H54 (cell line): ENCODE results near the gene PSMB11.
"Not testable (repeated sequence)": the region's sequence is repeated elsewhere in the genome, so short reads cannot be mapped to it uniquely, and the experiment has no call there.

Experiments
- DNase-seq: peaks from one replicate; pipeline ENCODE4 v3.0.0; 2011; ENCODE audit warnings: low spot score, mixed read lengths; ENCODE audit not compliant: insufficient read length
- FAIRE-seq: peaks from 3 replicates; lab custom pipeline; 2011; peaks lifted over from hg19 to GRCh38; lab: Jason Lieb, UNC
- POLR2A ChIP-seq: IDR thresholded peaks from 2 replicates; pipeline ENCODE4 v1.6.1; 2011; ENCODE audit warnings: low read depth, mild to moderate bottlenecking, low read length

Gene PSMB11

GRCh38 chr14:23006544-23007419, 35.2 kb upstream of the PSMB11 start:
- FAIRE-seq (peak; percentile 96), DNase-seq (peak; percentile 76)
- TF ChIP-seq POLR2A: peak; percentile 74

GRCh38 chr14:23008831-23009230, 33.2 kb upstream of the PSMB11 start:
- no peak for TF ChIP-seq POLR2A
- no peak for DNase-seq
- FAIRE-seq: no peak

GRCh38 chr14:23009483-23009938, 32.5 kb upstream of the PSMB11 start:
- no peak for TF ChIP-seq POLR2A
- FAIRE-seq: no peak
- DNase-seq: no peak

GRCh38 chr14:23009939-23010726, 31.9 kb upstream of the PSMB11 start, which contains the start of gene C14orf93:
Gene C14orf93, minus strand, starts transcription at chr14:23010143. Its CDS starts 11,120 bp downstream, at chr14:22999023.
- peak; percentile 64 for DNase-seq
- TF ChIP-seq POLR2A: no peak
- no peak for FAIRE-seq

GRCh38 chr14:23013054-23013748, 28.8 kb upstream of the PSMB11 start:
- FAIRE-seq: no peak
- no peak for DNase-seq
- TF ChIP-seq POLR2A: no peak

GRCh38 chr14:23013749-23014054, 28.3 kb upstream of the PSMB11 start:
- DNase-seq, FAIRE-seq: not testable (repeated sequence)

- no peak for FAIRE-seq
- no peak for DNase-seq
- TF ChIP-seq POLR2A: no peak
These were observed 26.4 kb upstream of the PSMB11 start for GRCh38 chr14:23015618-23016017.

GRCh38 chr14:23017091-23017490, 24.9 kb upstream of the PSMB11 start:
- no peak for FAIRE-seq
- DNase-seq: no peak
- no peak for TF ChIP-seq POLR2A

- FAIRE-seq (no peak), DNase-seq (no peak)
- TF ChIP-seq POLR2A: no peak
These were observed 23.9 kb upstream of the PSMB11 start for GRCh38 chr14:23018107-23018506.

GRCh38 chr14:23020143-23021128, 21.6 kb upstream of the PSMB11 start:
- FAIRE-seq (no peak), DNase-seq (no peak)
- no peak for TF ChIP-seq POLR2A

GRCh38 chr14:23021434-23021833, 20.6 kb upstream of the PSMB11 start:
- no peak for TF ChIP-seq POLR2A
- FAIRE-seq: no peak
- no peak for DNase-seq

GRCh38 chr14:23021889-23022442, 20.0 kb upstream of the PSMB11 start:
- FAIRE-seq (no peak), DNase-seq (no peak)

More at GRCh38 chr14:23021889-23022442, 20.0 kb upstream of the PSMB11 start:
- TF ChIP-seq POLR2A: no peak
